A549 treated with CORT108297 at 1 μM for 4 hours (cell line): ENCODE measurements around the gene TBC1D3I. TPM values are rescaled to one million over a fixed set of nuclear protein-coding genes. Genes with fewer than 3 reads are reported as not detected.

Experiments
- total RNA-seq: library from RNA; stranded (reverse); fragments of 200-300 nt; extraction: Qiagen RNA extraction; gene quantifications from 5 replicates; pipeline ENCODE4 v1.2.3, GENCODE V29; 2022

Gene TBC1D3I
- total RNA-seq: 0.08 to 0.36 TPM (median 0.14 TPM) in 5 replicates

DNA sequence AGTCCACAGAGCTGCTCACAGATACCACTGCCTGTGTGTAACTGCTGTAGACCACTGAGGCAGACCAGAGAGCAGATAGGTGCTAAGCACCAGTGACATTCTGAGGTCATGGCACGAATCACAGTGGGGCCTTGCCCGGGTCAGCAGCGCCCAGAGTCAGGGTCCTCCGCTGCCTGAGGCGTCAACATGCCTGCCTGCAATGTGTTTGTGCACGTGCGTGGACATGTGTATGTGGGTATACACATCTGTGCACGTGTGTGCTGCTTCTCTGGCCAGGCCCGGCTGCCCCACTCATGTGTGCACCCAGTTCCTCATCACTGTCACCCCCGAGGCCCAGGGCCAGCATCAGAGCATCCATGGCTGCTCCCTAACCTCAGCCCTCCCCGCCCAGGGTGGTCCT lies at the start of gene TBC1D3I:
TSS of gene TBC1D3I (minus strand) at position 101 of the 400 bp plus-strand sequence. CDS start 1,585 bp downstream, outside the sequence.

DNA sequence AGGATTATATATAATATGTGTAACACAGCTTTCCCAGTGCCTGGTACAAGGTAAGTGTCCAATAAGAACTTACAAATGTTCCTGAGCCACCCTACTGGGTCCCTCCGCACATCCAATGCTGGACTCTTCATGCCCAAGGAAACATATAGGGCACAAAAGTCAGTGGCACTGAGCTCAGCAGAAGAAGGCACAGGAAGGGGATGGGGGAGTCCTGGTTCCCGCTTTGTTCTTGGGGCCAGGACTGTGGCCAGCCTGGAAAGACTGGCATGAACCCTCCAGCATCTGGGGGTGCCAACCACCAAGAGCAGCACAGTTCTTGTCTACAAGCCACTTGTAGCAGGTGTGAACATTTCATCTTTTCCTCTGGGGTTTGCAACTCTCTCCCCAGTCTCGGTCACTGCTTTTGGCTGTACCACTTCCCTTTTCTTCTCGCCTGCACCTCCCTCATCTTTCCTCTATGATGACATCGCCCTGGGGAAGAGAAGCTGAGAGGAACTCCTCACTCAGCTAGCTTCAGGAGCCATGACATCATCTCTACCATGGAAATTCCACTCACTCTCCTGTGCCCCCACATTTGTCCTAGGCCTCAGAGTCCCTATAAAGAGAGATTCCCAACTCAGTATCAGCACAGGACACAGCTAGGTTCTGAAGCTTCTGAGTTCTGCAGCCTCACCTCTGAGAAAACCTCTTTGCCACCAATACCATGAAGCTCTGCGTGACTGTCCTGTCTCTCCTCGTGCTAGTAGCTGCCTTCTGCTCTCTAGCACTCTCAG lies 53.7 kb downstream of the TBC1D3I start, which contains the start of gene CCL4L2:
TSS of gene CCL4L2 (plus strand) at position 625 of the 773 bp plus-strand sequence.

Other genes starting within 250 kb of the TBC1D3I start
- not detected in 5 replicates for gene CCL23, start 246.6 kb downstream of the TBC1D3I start, total RNA-seq
- gene CCL18, start 200.3 kb downstream of the TBC1D3I start, total RNA-seq: not detected in 5 replicates
- gene CCL3, start 174.4 kb downstream of the TBC1D3I start, total RNA-seq: not detected in 5 replicates
- 0.15 TPM in 1 of 5 replicates, not detected in the others for gene CCL4, start 160.7 kb downstream of the TBC1D3I start, total RNA-seq
- 2.4 to 5.3 TPM (median 2.9 TPM) in 5 replicates for gene TBC1D3B, start 87.9 kb downstream of the TBC1D3I start, total RNA-seq
- not detected in 5 replicates for gene CCL3L1, start 67.8 kb downstream of the TBC1D3I start, total RNA-seq
- gene CCL4L2, start 53.5 kb downstream of the TBC1D3I start, total RNA-seq: not detected in 5 replicates
- gene TBC1D3G, start 59.3 kb upstream of the TBC1D3I start, total RNA-seq: not detected in 5 replicates
- gene TBC1D3H, start 123.9 kb upstream of the TBC1D3I start, total RNA-seq: not detected in 5 replicates
- gene ZNHIT3, start 222.1 kb upstream of the TBC1D3I start, total RNA-seq: 81.1 to 88.2 TPM (median 82.9 TPM) in 5 replicates